HG02870 (cell line): Measurements from ENCODE around the gene HDAC5.
"Not testable (repeated sequence)": the region's sequence is repeated elsewhere in the genome, so short reads cannot be mapped to it uniquely, and the experiment has no call there.

Experiments used
- ATAC-seq: cut with Tn5 transposase; IDR thresholded peaks from one replicate; pipeline ENCODE4 v1.9.1; 2021; ENCODE audit warnings: mild to moderate bottlenecking, moderate library complexity; ENCODE audit not compliant: unreplicated experiment

The HDAC5 gene

DNA sequence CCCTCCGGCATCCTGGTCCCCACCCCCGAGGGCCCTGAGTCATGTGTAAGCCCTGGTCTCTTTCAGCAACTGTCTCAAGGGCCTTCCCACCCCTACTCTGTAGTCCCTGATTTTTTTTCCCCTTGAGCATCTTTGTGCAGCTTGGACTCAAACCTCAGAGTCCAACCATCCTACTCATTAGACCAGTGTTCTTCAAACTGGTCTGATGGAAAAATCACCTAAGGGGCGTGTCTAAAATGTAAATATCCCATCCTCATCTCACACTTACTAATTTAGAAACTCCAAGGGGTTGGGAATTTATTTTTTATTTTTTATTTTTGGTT lies 52.3 kb downstream of the HDAC5 start:
- no peak for ATAC-seq

GRCh38 chr17:44070455-44071197 lies 52.8 kb downstream of the HDAC5 start, which contains the start of gene G6PC3:
G6PC3 (plus strand) TSS chr17:44070735; CDS start chr17:44070966, 231 bp downstream.
- ATAC-seq: peak; percentile 64

- ATAC-seq: peak; percentile 10
Observed at GRCh38 chr17:44069974-44070454, 53.4 kb downstream of the HDAC5 start.

DNA sequence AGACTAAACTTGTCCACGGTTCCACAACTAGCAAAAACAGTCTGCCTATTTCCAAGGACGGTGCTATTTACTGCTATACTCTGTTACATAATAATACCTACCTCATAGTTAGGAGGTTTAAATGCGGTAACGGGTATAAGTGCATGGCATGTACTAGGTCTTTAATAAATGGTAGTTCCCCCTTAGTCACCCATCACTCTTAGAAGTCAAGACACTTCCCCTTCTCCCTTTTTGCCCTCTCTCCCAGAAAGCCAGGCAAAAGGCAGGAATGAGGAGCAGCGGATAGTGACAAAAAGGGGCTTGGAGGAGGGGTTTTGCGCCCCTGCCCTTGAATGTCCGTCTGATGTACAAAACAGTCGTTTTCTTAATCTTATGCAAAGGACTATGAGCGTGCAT lies 55.9 kb downstream of the HDAC5 start:
- ATAC-seq: no peak

DNA sequence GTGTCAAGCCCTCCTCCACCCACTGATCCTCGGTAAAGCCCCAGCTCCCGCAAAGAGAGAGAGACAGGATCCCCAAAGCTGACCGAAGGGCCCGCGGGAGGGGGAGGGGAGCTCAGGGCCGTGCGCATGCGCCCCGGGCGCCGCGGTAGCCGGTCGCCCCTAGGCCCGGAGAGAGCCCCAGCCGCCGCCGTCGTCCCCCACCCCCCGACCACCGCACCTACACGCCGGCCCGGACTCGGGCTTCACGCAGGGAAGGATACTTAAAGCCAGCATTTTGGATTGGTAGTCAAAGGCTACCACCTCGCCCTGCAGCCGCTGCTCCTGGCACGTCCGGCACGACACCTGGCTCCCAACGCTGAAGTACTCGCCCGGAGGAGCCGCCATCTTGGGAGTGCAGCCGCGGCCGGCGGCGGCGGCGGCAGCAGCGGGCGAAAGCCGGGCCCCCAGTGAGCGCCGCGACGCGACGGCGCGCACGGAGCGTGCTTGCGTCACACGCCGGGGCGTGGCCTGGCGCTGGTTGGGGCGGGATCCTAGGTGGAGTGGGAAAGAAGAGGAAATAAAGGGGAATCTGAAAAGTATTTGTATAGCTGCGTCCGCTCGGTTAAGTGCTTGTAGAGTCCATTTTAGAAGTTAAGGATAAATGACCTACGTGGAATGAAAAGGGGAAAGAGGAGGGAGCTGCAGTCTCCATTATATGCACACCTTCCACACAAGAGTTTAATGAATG lies 57.1 kb downstream of the HDAC5 start, which contains the start of gene LSM12:
TSS of gene LSM12 (minus strand) at position 468 of the 727 bp plus-strand sequence. CDS start at position 384, 84 bp downstream.
- peak; percentile 46 for ATAC-seq

DNA sequence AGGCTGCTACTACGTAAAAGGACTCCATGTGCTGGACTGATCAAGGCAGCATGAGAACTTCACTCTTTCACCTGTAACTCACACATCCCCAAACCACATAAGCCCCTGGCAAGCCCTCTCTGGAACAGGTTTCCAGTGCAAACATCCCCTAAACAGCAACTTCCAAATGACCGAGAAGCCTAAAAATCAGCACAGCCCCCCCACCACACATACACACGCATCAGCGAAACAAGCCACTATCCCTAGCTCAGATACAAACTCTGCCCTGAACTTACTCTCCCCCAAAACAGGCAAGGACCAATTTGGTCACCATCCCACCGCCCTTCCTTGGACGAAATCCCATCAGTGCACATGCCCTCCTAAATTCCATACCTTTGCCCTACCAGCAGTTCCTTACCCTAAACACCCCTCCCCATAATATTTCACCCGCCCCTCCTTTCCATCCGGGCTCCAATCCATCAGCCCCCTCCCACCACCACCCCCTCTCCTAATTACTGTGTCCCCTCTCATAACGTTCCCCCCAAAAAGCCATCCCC lies 57.7 kb downstream of the HDAC5 start:
- no peak for ATAC-seq

DNA sequence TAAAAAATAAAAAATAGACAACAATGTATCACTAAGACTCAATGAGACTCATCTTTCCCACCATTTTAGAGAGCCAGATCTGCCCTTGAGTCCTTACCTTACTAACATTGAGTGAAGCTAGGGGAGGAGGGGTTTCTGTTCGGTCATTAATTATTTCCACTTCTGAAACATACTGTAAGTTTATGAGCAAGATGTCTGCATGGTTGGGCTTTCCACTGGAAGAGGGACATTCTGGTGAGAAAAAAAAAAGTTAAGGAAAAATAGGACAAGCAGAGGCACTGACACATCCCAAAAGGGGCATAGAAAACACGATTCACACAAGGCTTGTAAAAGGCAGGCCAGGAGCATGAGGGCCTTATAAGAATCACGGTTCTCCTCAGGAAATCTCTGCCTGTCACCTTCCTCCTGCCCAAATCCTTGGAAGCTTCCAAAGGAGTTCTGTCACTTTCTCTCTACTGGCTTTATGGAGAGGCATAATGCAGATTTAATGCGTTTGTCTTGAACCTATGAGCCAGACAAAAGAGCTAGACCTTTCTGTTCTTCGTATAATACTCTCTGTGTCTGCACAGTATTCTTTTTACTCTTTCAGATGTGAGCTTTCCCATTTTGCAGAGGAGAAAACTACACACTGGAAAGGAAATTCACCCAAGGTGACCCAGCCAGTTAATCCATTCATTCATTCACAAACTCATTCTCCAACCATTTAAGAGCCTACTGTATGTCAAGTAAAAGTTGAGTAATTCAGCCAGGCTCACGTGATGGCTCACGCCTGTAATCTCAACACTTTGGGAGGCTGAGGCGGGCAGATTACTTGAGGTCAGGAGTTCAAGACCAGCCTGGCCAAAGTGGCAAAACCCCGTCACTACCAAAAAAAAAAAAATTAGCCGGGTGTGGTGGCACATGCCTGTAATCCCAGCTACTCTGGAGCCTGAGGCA lies 59.5 kb downstream of the HDAC5 start:
- no peak for ATAC-seq

DNA sequence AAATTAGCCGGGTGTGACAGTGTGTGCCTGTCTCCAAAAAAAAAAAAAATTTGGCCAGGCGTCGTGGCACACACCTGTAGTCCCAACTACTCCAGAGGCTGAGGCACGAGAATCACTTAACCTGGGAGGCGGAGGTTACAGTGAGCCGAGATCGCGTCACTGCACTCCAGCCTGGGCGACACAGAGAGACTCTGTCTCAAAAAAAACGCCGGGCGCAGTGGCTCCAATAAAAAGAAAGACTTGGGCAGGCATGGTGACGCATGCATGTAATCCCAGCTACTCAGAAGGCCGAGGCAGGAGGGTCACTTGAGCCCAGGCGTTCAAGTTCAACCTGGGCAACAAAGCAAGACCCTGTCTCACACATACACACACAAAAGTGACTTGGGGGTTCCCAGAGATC lies 60.6 kb downstream of the HDAC5 start:
- no peak for ATAC-seq

DNA sequence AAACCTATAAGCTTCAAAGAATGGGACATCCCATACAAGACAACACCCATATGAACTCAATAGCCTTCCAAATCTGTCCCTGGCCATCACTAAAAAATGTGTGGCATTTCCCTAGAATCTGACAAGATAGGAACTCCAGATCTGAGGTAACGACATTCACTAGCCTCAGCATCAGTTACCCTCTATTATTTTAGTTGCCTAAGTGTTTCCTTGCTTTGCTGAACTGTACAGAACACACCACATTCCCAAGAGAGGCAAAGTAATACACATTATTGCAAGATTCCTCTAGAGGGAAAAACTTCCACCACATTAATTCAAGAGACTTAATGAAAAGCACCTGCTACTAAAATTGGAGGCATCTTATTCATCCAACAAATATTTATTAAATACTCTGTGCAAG lies 62.0 kb downstream of the HDAC5 start:
- ATAC-seq: no peak

DNA sequence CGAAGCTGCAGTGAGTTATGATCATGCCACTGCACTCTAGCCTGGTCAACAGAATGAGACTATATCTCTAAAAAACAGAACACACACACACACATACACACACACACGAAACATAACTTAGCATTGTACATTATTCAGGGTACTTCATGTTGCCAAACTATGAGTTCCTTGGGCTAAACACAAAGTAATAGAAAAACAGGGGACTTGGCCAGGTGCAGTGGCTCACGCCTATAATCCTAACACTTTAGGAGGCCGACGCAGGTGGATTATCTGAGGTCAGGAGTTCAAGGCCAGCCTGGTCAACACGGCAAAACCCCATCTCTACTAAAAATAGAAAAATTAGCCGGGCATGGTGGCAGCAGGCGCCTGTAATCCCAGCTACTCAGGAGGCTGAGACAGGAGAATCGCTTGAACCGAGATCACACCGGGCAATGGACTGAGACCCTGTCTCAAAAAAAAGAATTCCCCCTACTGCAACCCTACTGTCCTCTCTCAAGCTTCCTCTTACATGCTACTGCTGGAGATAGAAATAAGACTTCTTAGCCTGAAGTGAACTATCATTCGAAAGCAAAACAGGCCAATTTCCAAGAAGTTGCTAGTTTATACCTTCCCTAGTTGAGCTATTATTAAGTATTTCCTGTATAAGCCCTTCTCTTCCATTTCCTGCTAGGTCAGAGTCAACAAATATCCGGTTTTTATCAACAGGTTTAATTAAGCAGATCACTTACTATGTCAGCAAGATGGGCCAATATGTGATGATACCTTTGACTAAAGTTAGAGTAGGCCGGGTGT lies 64.1 kb downstream of the HDAC5 start:
- ATAC-seq: no peak

- ATAC-seq: no peak
Observed at GRCh38 chr17:44053125-44053872, 70.1 kb downstream of the HDAC5 start.

- no peak for ATAC-seq
Observed at GRCh38 chr17:44049294-44050060, 74.0 kb downstream of the HDAC5 start.

DNA sequence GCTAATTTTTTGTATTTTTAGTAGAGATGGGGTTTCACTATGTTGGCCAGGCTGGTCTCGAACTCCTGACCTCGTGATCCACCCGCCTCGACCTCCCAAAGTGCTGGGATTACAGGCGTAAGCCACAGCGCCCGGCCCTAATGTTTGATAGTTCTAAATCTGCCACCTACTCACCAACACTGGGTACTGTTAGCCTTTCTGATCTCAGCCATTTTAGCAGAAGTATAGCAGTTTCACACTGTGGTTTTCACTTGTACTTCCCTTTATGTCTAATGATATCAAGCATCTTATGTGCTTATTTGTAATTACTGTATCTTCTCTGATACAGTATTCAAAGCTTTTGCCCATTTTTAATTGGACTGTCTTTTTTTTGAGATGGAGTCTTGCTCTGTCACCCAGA lies 76.5 kb downstream of the HDAC5 start:
- not testable (repeated sequence) for ATAC-seq

DNA sequence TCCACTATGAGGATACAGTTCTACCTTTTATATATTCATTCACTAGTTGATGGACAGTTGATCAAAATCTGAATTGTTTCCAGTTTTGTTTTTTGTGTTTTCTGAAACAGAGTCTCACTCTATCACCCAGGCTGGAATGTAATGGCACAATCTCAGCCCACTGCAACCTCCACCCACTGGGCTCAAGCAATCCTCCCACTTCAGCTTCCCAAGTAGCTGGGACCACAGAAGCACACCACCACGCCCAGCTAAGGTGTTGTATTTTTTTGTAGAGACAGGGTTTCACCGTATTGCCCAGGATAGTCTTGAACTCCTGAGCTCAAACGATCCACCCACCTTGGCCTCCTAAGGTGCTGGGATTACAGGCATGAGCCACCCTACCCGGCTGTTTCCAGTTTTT lies 78.0 kb downstream of the HDAC5 start:
- no peak for ATAC-seq

DNA sequence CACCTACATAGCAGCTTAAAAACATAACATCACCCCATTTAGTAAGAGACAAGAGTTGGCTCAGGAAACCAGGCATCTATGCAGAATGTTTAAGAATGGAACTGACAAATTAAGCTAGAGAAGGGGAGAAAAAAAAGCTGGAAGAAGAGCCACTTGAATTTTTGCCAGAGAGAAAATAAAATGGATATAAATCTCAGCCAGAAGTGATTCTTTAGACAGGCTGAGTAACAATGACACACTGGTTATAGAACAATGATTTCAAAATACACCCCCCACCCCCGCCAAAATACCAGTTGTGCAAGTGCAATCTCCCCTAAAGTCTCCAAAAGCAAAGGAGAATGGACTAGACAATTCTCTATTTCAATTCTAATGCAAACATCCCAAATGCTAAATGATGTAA lies 79.4 kb downstream of the HDAC5 start:
- ATAC-seq: no peak

DNA sequence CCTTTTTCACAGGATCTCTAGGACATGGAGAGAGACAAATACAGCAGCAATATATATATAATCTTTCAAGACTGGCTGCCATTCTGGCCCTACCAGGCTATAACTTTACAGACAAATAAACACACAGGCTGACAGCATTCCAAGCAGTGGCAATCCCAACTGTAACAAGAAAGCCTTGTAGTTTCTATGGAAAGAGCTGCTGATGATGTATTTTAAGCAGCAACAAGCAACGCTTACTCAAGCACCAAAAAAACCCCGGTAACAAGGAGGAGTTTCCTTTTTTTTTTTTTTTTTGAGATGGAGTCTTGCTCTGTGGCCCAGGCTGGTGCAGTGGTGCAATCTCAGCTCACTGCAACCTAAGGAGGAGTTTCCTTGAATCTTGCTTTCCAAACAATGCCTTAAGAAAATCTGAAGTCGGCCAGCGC lies 80.2 kb downstream of the HDAC5 start:
- no peak for ATAC-seq

GRCh38 chr17:44039829-44040635 lies 83.4 kb downstream of the HDAC5 start:
- ATAC-seq: no peak

- ATAC-seq: no peak
Observed at GRCh38 chr17:44038604-44039011, 84.8 kb downstream of the HDAC5 start.
